H1 (cell line): ENCODE measurements around the gene BCAS3. TPM values are rescaled to one million over a fixed set of nuclear protein-coding genes. Genes with fewer than 3 reads are reported as not detected.

Source experiments
- CTCF ChIA-PET: fragments of 300-600 bp; sonication (Branson Sonifier 250); formaldehyde crosslinking; loops from one replicate; lab custom pipeline; 2021; ENCODE audit not compliant: partially characterized antibody; lab: Charles Lee
- POLR2A ChIA-PET: fragments of 300-600 bp; sonication (Branson Sonifier 250); formaldehyde crosslinking; loops from one replicate; lab custom pipeline; 2021; ENCODE audit warnings: inconsistent platforms; ENCODE audit not compliant: partially characterized antibody; lab: Charles Lee
- DNase-seq, 2 experiments: peaks; one replicate each; pipeline versions ENCODE4 v3.0.0 to v3.0.0-alpha.2; 2010 to 2022; ENCODE audit warnings: low spot score in 2 of 2, low read depth in 1 of 2, mixed read lengths in 1 of 2
- FAIRE-seq: peaks from 2 replicates; lab custom pipeline; 2011; peaks lifted over from hg19 to GRCh38; lab: Jason Lieb, UNC
- H2AFZ ChIP-seq: 2 replicates; pipeline ENCODE4 v1.8.1; 2012; ENCODE audit warnings: low read length, inconsistent platforms
- H2AK5ac ChIP-seq: 2 replicates; pipeline ENCODE4 v1.6.1; 2013; ENCODE audit warnings: low read depth, low read length
- H2BK120ac ChIP-seq: replicated peaks from 2 replicates; pipeline ENCODE3; 2013; ENCODE audit warnings: low read depth, low read length, inconsistent platforms
- H2BK12ac ChIP-seq: 2 replicates; pipeline ENCODE4 v1.6.1; 2013; ENCODE audit warnings: low read depth, low read length
- H2BK15ac ChIP-seq: 2 replicates; pipeline ENCODE4 v1.6.1; 2013; ENCODE audit warnings: low read length
- H2BK20ac ChIP-seq: 2 replicates; pipeline ENCODE4 v1.6.1; 2013; ENCODE audit warnings: low read length
- H2BK5ac ChIP-seq: 2 replicates; pipeline ENCODE4 v1.6.1; 2013; ENCODE audit warnings: low read depth, low read length
- H3K14ac ChIP-seq: 2 replicates; pipeline ENCODE4 v1.6.1; 2013; ENCODE audit warnings: inconsistent platforms; ENCODE audit not compliant: insufficient read length
- H3K18ac ChIP-seq: 2 replicates; pipeline ENCODE4 v1.6.1; 2013; ENCODE audit warnings: low read length; ENCODE audit errors: extremely low read depth
- H3K23ac ChIP-seq: 2 replicates; pipeline ENCODE4 v1.6.1; 2013; ENCODE audit warnings: inconsistent platforms; ENCODE audit not compliant: insufficient read length
- H3K23me2 ChIP-seq: 2 replicates; pipeline ENCODE4 v1.6.1; 2013; ENCODE audit warnings: low read depth, low read length
- H3K27ac ChIP-seq: 2 replicates; pipeline ENCODE4 v1.6.1; 2011; ENCODE audit warnings: low read depth, low read length, inconsistent platforms
- H3K27me3 ChIP-seq, 4 experiments: replicated peaks in 1 of 4; 1 replicate in 1 of 4; 2 replicates in 3 of 4; pipeline versions ENCODE4 v1.6.1 to v1.8.1; 2011 to 2013; ENCODE audit warnings: low read length in 3 of 4, mild to moderate bottlenecking in 3 of 4, inconsistent platforms in 2 of 4, mixed read lengths in 2 of 4, moderate library complexity in 1 of 4; ENCODE audit not compliant: control insufficient read depth in 3 of 4, insufficient read depth in 3 of 4; ENCODE audit errors: extremely low read depth in 1 of 4
- H3K36me3 ChIP-seq, 4 experiments: 2 replicates each; pipeline versions ENCODE4 v1.6.1 to v1.8.1; 2011 to 2013; ENCODE audit warnings: mild to moderate bottlenecking in 4 of 4, low read length in 3 of 4, moderate library complexity in 2 of 4, control low read depth in 1 of 4, inconsistent platforms in 1 of 4; ENCODE audit not compliant: insufficient read depth in 4 of 4, control insufficient read depth in 2 of 4
- H3K4ac ChIP-seq: replicated peaks from 2 replicates; pipeline ENCODE3; 2013; ENCODE audit warnings: low read length, low read depth, mixed read lengths, inconsistent platforms; ENCODE audit not compliant: insufficient read length
- H3K4me1 ChIP-seq, 4 experiments: replicated peaks in 1 of 4; 1 replicate in 1 of 4; 2 replicates in 3 of 4; pipeline versions ENCODE4 v1.6.1 to v1.8.1; 2011 to 2013; ENCODE audit warnings: low read length in 3 of 4, inconsistent platforms in 2 of 4, mixed read lengths in 1 of 4; ENCODE audit not compliant: insufficient read depth in 4 of 4, control insufficient read depth in 3 of 4
- H3K4me2 ChIP-seq, 2 experiments: 2 replicates each; pipeline versions ENCODE4 v1.6.1 to v1.8.1; 2011 to 2013; ENCODE audit warnings: low read depth in 2 of 2, low read length in 2 of 2, control low read depth in 1 of 2, inconsistent platforms in 1 of 2, mild to moderate bottlenecking in 1 of 2; ENCODE audit not compliant: insufficient read depth in 1 of 2
- H3K4me3 ChIP-seq, 4 experiments: fragments of 200-600, 300-600 bp in 1 of 4; sonication (generic), shearing (Covaris generic), sonication (Bioruptor Twin) in 1 of 4; 2 replicates each; pipeline versions ENCODE4 v1.5.1 to v1.8.1; 2011 to 2016; ENCODE audit warnings: low read length in 4 of 4, low read depth in 3 of 4, control low read depth in 2 of 4, inconsistent platforms in 2 of 4, mild to moderate bottlenecking in 2 of 4, mixed read lengths in 1 of 4, moderate library complexity in 1 of 4; ENCODE audit not compliant: insufficient read depth in 2 of 4; ENCODE audit errors: extremely low read depth in 1 of 4
- H3K56ac ChIP-seq: replicated peaks from 2 replicates; pipeline ENCODE3; 2013; ENCODE audit warnings: low read depth, mild to moderate bottlenecking, mixed read lengths, low read length, inconsistent platforms; ENCODE audit not compliant: insufficient read length
- H3K79me1 ChIP-seq: 2 replicates; pipeline ENCODE4 v1.6.1; 2013; ENCODE audit warnings: low read depth, low read length, control low read depth
- H3K79me2 ChIP-seq, 2 experiments: 2 replicates each; pipeline versions ENCODE4 v1.6.1 to v1.8.1; 2012 to 2013; ENCODE audit warnings: low read length in 2 of 2, mild to moderate bottlenecking in 2 of 2, inconsistent platforms in 1 of 2; ENCODE audit not compliant: insufficient read depth in 2 of 2, control insufficient read depth in 1 of 2
- H3K9ac ChIP-seq, 4 experiments: replicated peaks in 1 of 4; 1 replicate in 1 of 4; 2 replicates in 3 of 4; pipeline versions ENCODE4 v1.6.1 to v1.8.1; 2011 to 2013; ENCODE audit warnings: low read depth in 3 of 4, low read length in 3 of 4, control low read depth in 2 of 4, mild to moderate bottlenecking in 2 of 4, moderate library complexity in 2 of 4, inconsistent platforms in 1 of 4; ENCODE audit errors: extremely low read depth in 1 of 4
- H3K9me3 ChIP-seq, 2 experiments: 2 replicates each; pipeline versions ENCODE4 v1.6.1 to v1.8.1; 2012 to 2013; ENCODE audit warnings: mild to moderate bottlenecking in 2 of 2, moderate library complexity in 2 of 2, control low read depth in 1 of 2, inconsistent platforms in 1 of 2, low read depth in 1 of 2, low read length in 1 of 2, mixed read lengths in 1 of 2; ENCODE audit not compliant: insufficient read depth in 2 of 2
- H4K20me1 ChIP-seq, 2 experiments: replicated peaks in 1 of 2; 2 replicates each; pipeline versions ENCODE3 to v1.8.1; 2011 to 2013; ENCODE audit warnings: inconsistent platforms in 2 of 2, low read length in 2 of 2, mild to moderate bottlenecking in 1 of 2; ENCODE audit not compliant: insufficient read depth in 2 of 2, control insufficient read depth in 1 of 2
- H4K5ac ChIP-seq: 2 replicates; pipeline ENCODE4 v1.6.1; 2013; ENCODE audit warnings: low read length, low read depth, mixed read lengths, inconsistent platforms; ENCODE audit not compliant: insufficient read length
- H4K8ac ChIP-seq: 2 replicates; pipeline ENCODE4 v1.8.0; 2013; ENCODE audit warnings: mild to moderate bottlenecking, moderate library complexity, low read length, inconsistent platforms; ENCODE audit not compliant: insufficient read depth; ENCODE audit errors: extremely low read depth
- H4K91ac ChIP-seq: replicated peaks from 2 replicates; pipeline ENCODE3; 2013; ENCODE audit warnings: low read length, mixed read lengths, inconsistent platforms; ENCODE audit not compliant: insufficient read length
- CHD1 ChIP-seq: IDR thresholded peaks from 2 replicates; pipeline ENCODE4 v1.6.1; 2012; ENCODE audit warnings: low read depth, low read length, improper control_type of control experiment
- JUND ChIP-seq: IDR thresholded peaks from 2 replicates; pipeline ENCODE4 v1.6.1; 2011; ENCODE audit warnings: mild to moderate bottlenecking, improper control_type of control experiment, low read length
- PHF8 ChIP-seq: fragments of 200-600 bp; sonication (generic); conservative IDR thresholded peaks from 2 replicates; pipeline ENCODE4 v1.7.1; 2012; ENCODE audit warnings: low read depth, mild to moderate bottlenecking, inconsistent platforms, low read length, moderate library complexity
- WGBS, 2 experiments: shearing (Covaris generic) in 1 of 2; methylation state at CpG; one replicate each; pipeline versions ENCODE4 v1.1.6 to v1.1.7; 2013 to 2015; ENCODE audit warnings: low lambda C conversion rate in 2 of 2, mixed read lengths in 2 of 2, inconsistent platforms in 1 of 2, low coverage in 1 of 2, missing lambda C conversion rate in 1 of 2; ENCODE audit not compliant: insufficient replicate concordance in 2 of 2, insufficient coverage in 1 of 2, insufficient read length in 1 of 2; ENCODE audit errors: extremely low coverage in 1 of 2, missing lambda C conversion rate in 1 of 2; 5-methylcytosine and 5-hydroxymethylcytosine counted together
- polyA plus RNA-seq, 7 experiments: library from polyadenylated mRNA; depleted of rRNA in 3 of 7; stranded (reverse) in 5 of 7; unstranded in 2 of 7; fragments of >200 nt in 5 of 7; fragments of 200-250 nt in 2 of 7; gene quantifications; 1 replicate in 5 of 7; 2 replicates in 1 of 7; 4 replicates in 1 of 7; pipeline versions ENCODE4 v1.2.1 to v1.2.3, GENCODE V29; 2011 to 2013; ENCODE audit warnings: missing spikeins in 2 of 7, mixed read lengths in 2 of 7
- total RNA-seq: library from RNA; stranded (reverse); fragmentation: NEBNext Ultra II Directional; extraction: Animal tissue kit (Norgen Biotek cat#: 25700); gene quantifications from 2 replicates; pipeline ENCODE4 v1.2.1, GENCODE V29; 2021

The BCAS3 gene
- total and polyA plus RNA-seq, 2 of the 8 experiments (the other 6 are each of a cell fraction or from before 2014, with no cell fraction given), result 9.9 to 13.3 TPM

GRCh38 chr17:60804831-60805230, 127.2 kb downstream of the BCAS3 start:
- no peak overlapping the region for H2AK5ac ChIP-seq
- H3K27me3 ChIP-seq, result no peaks in the 10 kb centered on the region
- no peak overlapping the region for H3K4me3 ChIP-seq
- ChIA-PET POLR2A (no interaction called here), CTCF (no interaction called here)
- H4K5ac ChIP-seq, result no peak overlapping the region
- DNase-seq (no peak), FAIRE-seq (no peak)
- H3K79me2 ChIP-seq, result no peaks in the 10 kb centered on the region
- H3K4me1 ChIP-seq, result no peaks in the 10 kb centered on the region
- H2BK20ac ChIP-seq, result no peak overlapping the region
- no peak overlapping the region for H4K91ac ChIP-seq
- H2BK15ac ChIP-seq, result no peak overlapping the region
- no peak overlapping the region for H3K4me2 ChIP-seq
- no peaks in the 10 kb centered on the region for H4K20me1 ChIP-seq
- H2BK120ac ChIP-seq, result no peak overlapping the region
- no peak overlapping the region for H3K56ac ChIP-seq
- H2AFZ ChIP-seq, result no peak overlapping the region
- H3K36me3 ChIP-seq, result no peaks in the 10 kb centered on the region
- no peak overlapping the region for H3K27ac ChIP-seq
- no peak overlapping the region for H3K9ac ChIP-seq
- H3K23me2 ChIP-seq, result no peaks in the 10 kb centered on the region
- H3K14ac ChIP-seq, result no peak overlapping the region
- H3K4ac ChIP-seq, result no peak overlapping the region
- no peak overlapping the region for H2BK12ac ChIP-seq
- no peak overlapping the region for H2BK5ac ChIP-seq
- no peak overlapping the region for H4K8ac ChIP-seq
- WGBS, 2 experiments, result 95% methylated on average over 3 of the region's 3 CpGs; no CpG with 5 or more reads in 1 of the 2 experiments
- no peak overlapping the region for H3K18ac ChIP-seq
- no peaks in the 10 kb centered on the region for H3K9me3 ChIP-seq
- H3K79me1 ChIP-seq, result no peaks in the 10 kb centered on the region
- no peak overlapping the region for H3K23ac ChIP-seq
- TF ChIP-seq JUND (no peak), PHF8 (no peak), CHD1 (no peak)
